Measurements from ENCODE around the gene ADARB1.

ADARB1 gene

GRCh38 chr21:45228656-45229240 is 154.4 kb downstream of the ADARB1 start:
- no peak for TF ChIP-seq CTCF (IDR thresholded peaks at IDR 0.05; ENCODE audit: poor library complexity, severe bottlenecking)
- no peak overlapping the region for H3K27ac ChIP-seq (ENCODE audit: poor library complexity, severe bottlenecking)
- peaks cover 18% of the 10 kb centered on the region for H3K27me3 ChIP-seq (ENCODE audit: insufficient read depth, poor library complexity, severe bottlenecking)
- ATAC-seq (ENCODE audit: low read depth), result no peak; the same call in 2 of the 3 replicates
- DNase-seq (ENCODE audit: low spot score), result no peak
- H3K4me3 ChIP-seq (ENCODE audit: severe bottlenecking), result no peak overlapping the region
- no peaks in the 10 kb centered on the region for H3K9me3 ChIP-seq (ENCODE audit: severe bottlenecking)
- H3K36me3 ChIP-seq (ENCODE audit: low read depth), result no peaks in the 10 kb centered on the region
- H3K4me1 ChIP-seq (ENCODE audit: insufficient read depth, poor library complexity, severe bottlenecking), result no peaks in the 10 kb centered on the region

GRCh38 chr21:45231705-45232104 is 157.3 kb downstream of the ADARB1 start:
- ATAC-seq (ENCODE audit: low read depth), result no peak
- H3K36me3 ChIP-seq (ENCODE audit: low read depth), result no peaks in the 10 kb centered on the region
- no peak for TF ChIP-seq CTCF (IDR thresholded peaks at IDR 0.05; ENCODE audit: poor library complexity, severe bottlenecking)
- DNase-seq (ENCODE audit: low spot score), result no peak
- H3K9me3 ChIP-seq (ENCODE audit: severe bottlenecking), result no peaks in the 10 kb centered on the region
- H3K27ac ChIP-seq (ENCODE audit: poor library complexity, severe bottlenecking), result no peak overlapping the region
- no peak overlapping the region for H3K4me3 ChIP-seq (ENCODE audit: severe bottlenecking)
- H3K27me3 ChIP-seq (ENCODE audit: insufficient read depth, poor library complexity, severe bottlenecking), result peaks cover 37% of the 10 kb centered on the region
- no peaks in the 10 kb centered on the region for H3K4me1 ChIP-seq (ENCODE audit: insufficient read depth, poor library complexity, severe bottlenecking)

GRCh38 chr21:45234127-45234526 is 159.7 kb downstream of the ADARB1 start:
- no peaks in the 10 kb centered on the region for H3K36me3 ChIP-seq (ENCODE audit: low read depth)
- ATAC-seq (ENCODE audit: low read depth), result no peak
- H3K27ac ChIP-seq (ENCODE audit: poor library complexity, severe bottlenecking), result no peak overlapping the region
- H3K9me3 ChIP-seq (ENCODE audit: severe bottlenecking), result no peaks in the 10 kb centered on the region
- no peak for TF ChIP-seq CTCF (IDR thresholded peaks at IDR 0.05; ENCODE audit: poor library complexity, severe bottlenecking)
- DNase-seq (ENCODE audit: low spot score), result no peak
- no peak overlapping the region for H3K4me3 ChIP-seq (ENCODE audit: severe bottlenecking)
- no peaks in the 10 kb centered on the region for H3K4me1 ChIP-seq (ENCODE audit: insufficient read depth, poor library complexity, severe bottlenecking)
- peaks cover 38% of the 10 kb centered on the region for H3K27me3 ChIP-seq (ENCODE audit: insufficient read depth, poor library complexity, severe bottlenecking)

- no peaks in the 10 kb centered on the region for H3K4me1 ChIP-seq (ENCODE audit: insufficient read depth, poor library complexity, severe bottlenecking)
- peaks cover 2% of the 10 kb centered on the region for H3K9me3 ChIP-seq (ENCODE audit: severe bottlenecking)
- H3K4me3 ChIP-seq (ENCODE audit: severe bottlenecking), result no peak overlapping the region
- no peak for TF ChIP-seq CTCF (IDR thresholded peaks at IDR 0.05; ENCODE audit: poor library complexity, severe bottlenecking)
- peaks cover 38% of the 10 kb centered on the region for H3K27me3 ChIP-seq (ENCODE audit: insufficient read depth, poor library complexity, severe bottlenecking)
- no peak overlapping the region for H3K27ac ChIP-seq (ENCODE audit: poor library complexity, severe bottlenecking)
- DNase-seq (ENCODE audit: low spot score) (no peak), ATAC-seq (ENCODE audit: low read depth) (no peak)
- H3K36me3 ChIP-seq (ENCODE audit: low read depth), result no peaks in the 10 kb centered on the region
Measured at GRCh38 chr21:45234965-45235364, 160.6 kb downstream of the ADARB1 start.

- peaks cover 38% of the 10 kb centered on the region for H3K27me3 ChIP-seq (ENCODE audit: insufficient read depth, poor library complexity, severe bottlenecking)
- peaks cover 2% of the 10 kb centered on the region for H3K9me3 ChIP-seq (ENCODE audit: severe bottlenecking)
- H3K4me3 ChIP-seq (ENCODE audit: severe bottlenecking), result no peak overlapping the region
- no peaks in the 10 kb centered on the region for H3K36me3 ChIP-seq (ENCODE audit: low read depth)
- TF ChIP-seq CTCF (IDR thresholded peaks at IDR 0.05; ENCODE audit: poor library complexity, severe bottlenecking), result no peak
- no peak overlapping the region for H3K27ac ChIP-seq (ENCODE audit: poor library complexity, severe bottlenecking)
- no peaks in the 10 kb centered on the region for H3K4me1 ChIP-seq (ENCODE audit: insufficient read depth, poor library complexity, severe bottlenecking)
- DNase-seq (ENCODE audit: low spot score) (no peak), ATAC-seq (ENCODE audit: low read depth) (no peak)
Measured at GRCh38 chr21:45235488-45235887, 161.1 kb downstream of the ADARB1 start.

Data from RWPE2 (cell line).